Measurements from ENCODE around the gene SPIRE1. TPM values are rescaled to one million over a fixed set of nuclear protein-coding genes. Genes with fewer than 3 reads are reported as not detected.

Gene SPIRE1
- total and polyA plus RNA-seq, 7 experiments from 2014 or later: 0.66 to 2.9 (median 1.3) TPM; not detected in 1

DNA sequence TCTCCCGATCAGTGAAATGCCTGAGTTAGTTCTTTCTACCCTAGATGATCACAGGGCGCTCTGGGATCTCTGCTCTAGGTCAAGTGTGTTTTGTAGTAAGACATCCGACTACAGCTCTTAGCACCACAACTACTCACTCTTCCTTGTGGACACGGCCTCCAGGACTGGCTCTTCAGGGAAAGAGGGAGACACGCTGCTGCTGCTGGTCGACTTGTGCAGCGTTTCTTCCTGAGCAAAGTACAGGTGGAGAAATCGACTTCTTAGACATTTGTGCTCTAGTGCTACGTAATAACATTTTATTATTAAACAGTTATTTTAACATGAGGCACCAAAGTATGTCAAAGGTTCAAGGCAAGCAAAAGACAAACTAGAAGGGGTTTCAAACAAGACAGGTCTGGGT, 193.2 kb downstream of the SPIRE1 start:
- no peaks in the 10 kb centered on the region for H3K4me1 Mint-ChIP-seq
- H3K27ac Mint-ChIP-seq: no peak overlapping the region
- no peak overlapping the region for H3K4me3 Mint-ChIP-seq
- H3K9me3 Mint-ChIP-seq: no peaks in the 10 kb centered on the region
- H3K9me3 ChIP-seq (ENCODE audit: control insufficient read depth in 2 of 3, low read length in 3 of 3): no peaks in the 10 kb centered on the region
- H3K4me1 ChIP-seq (ENCODE audit: control insufficient read depth in 2 of 2, insufficient read depth in 2 of 2, low read length in 2 of 2): no peaks in the 10 kb centered on the region
- no peak for ATAC-seq
- H3K36me3 Mint-ChIP-seq: no peaks in the 10 kb centered on the region
- no peaks in the 10 kb centered on the region for H3K27me3 ChIP-seq (ENCODE audit: control insufficient read depth in 2 of 2, insufficient read depth in 2 of 2, low read length in 2 of 2)
- POLR2A ChIA-PET: no interaction called here
- no peaks in the 10 kb centered on the region for H3K36me3 ChIP-seq (ENCODE audit: control insufficient read depth in 2 of 3, insufficient read depth in 3 of 3, low read length in 3 of 3)
- intact Hi-C loops (cut with micrococcal nuclease): no loop called here
- H3K27ac ChIP-seq (ENCODE audit: low read depth, low read length): no peak overlapping the region
- peaks cover 0 to 2% (median 0%) of the 10 kb centered on the region in 5 donors for H3K27me3 Mint-ChIP-seq
- CTCF ChIA-PET: no interaction called here
- no peak overlapping the region for H3K4me3 ChIP-seq (ENCODE audit: low read length)
- DNase-seq: no peak

DNA sequence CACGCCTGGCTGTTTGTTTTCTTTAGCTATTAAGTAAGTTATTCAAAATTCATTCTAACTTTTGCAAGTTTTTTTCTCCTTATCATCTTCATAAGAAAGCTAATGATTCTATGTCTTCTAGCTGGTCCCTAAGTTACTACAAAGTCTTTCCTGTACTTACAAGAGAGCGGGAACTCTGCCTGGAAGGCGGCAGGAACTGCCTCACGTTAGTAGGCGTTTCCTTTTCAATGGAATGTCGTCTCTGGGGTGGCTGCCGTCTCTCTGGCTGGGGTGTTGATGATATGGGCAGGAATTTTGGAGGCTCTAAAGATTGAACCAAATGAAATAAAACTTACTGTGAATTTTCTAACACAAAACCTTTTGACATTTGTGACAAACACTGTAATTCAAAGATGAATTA, 194.7 kb downstream of the SPIRE1 start:
- Mint-ChIP-seq H3K27me3 (peaks cover 0 to 2% (median 0%) of the 10 kb centered on the region in 5 donors), H3K27ac (no peak overlapping the region), H3K9me3 (no peaks in the 10 kb centered on the region), H3K4me3 (no peak overlapping the region), H3K36me3 (no peaks in the 10 kb centered on the region), H3K4me1 (no peaks in the 10 kb centered on the region)
- no peaks in the 10 kb centered on the region for H3K9me3 ChIP-seq (ENCODE audit: control insufficient read depth in 2 of 3, low read length in 3 of 3)
- ChIA-PET POLR2A (no interaction called here), CTCF (interaction anchor here (0.7 kb wide), 1 partner anchor 952 kb away, joined by 4 read pairs; no protein-coding TSS in a partner anchor)
- no peak for DNase-seq
- intact Hi-C loops (cut with micrococcal nuclease): no loop called here
- no peak for ATAC-seq
- no peaks in the 10 kb centered on the region for H3K4me1 ChIP-seq (ENCODE audit: control insufficient read depth in 2 of 2, insufficient read depth in 2 of 2, low read length in 2 of 2)
- no peaks in the 10 kb centered on the region for H3K36me3 ChIP-seq (ENCODE audit: control insufficient read depth in 2 of 3, insufficient read depth in 3 of 3, low read length in 3 of 3)
- no peak overlapping the region for H3K4me3 ChIP-seq (ENCODE audit: low read length)
- H3K27me3 ChIP-seq (ENCODE audit: control insufficient read depth in 2 of 2, insufficient read depth in 2 of 2, low read length in 2 of 2): no peaks in the 10 kb centered on the region
- H3K27ac ChIP-seq (ENCODE audit: low read depth, low read length): no peak overlapping the region

DNA sequence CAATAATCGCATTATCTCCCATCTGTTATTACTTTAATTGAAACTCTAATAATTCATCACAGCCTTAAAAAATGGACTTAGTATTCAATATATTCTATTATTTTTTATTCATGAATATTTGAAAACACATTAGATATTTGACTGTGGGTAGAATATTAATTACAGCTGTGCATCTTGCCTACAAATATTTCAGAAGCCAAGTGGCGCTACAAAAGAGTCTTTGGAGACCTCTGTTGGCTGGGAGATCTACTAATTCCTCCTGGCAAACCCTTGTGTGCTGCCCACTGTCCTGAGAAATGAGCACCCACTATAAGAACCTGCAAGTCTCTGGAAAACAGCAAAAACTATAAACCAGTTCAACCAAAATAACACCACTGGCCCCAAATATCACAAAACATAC, 195.7 kb downstream of the SPIRE1 start:
- POLR2A ChIA-PET: interaction anchor here (0.5 kb wide), 1 partner anchor 47 kb away, joined by 3 read pairs; no protein-coding TSS in a partner anchor
- CTCF ChIA-PET: interaction anchor here (0.6 to 0.7 kb wide), 2 partner anchors 85 to 953 kb away, joined by 3 to 4 read pairs; no protein-coding TSS in a partner anchor
- H3K27ac Mint-ChIP-seq: no peak overlapping the region

DNA sequence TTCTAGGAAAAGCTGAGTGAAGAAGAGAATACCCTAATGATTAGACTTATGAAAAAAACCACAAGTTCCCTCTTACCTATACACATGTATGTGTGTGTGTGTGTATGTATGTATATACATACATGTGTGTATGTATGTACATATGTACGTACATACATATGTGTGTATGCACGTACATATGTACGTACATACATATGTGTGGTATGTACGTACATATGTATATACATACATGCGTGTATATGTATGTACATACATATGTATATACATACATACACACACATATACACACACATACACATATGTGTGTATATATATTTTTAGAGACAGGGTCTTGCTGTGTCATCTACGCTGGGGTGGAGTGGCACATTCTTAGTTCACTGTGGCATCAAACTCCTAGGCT, 196.6 kb downstream of the SPIRE1 start:
- no peaks in the 10 kb centered on the region for H3K27me3 ChIP-seq (ENCODE audit: control insufficient read depth in 2 of 2, insufficient read depth in 2 of 2, low read length in 2 of 2)
- no peaks in the 10 kb centered on the region for H3K4me1 ChIP-seq (ENCODE audit: control insufficient read depth in 2 of 2, insufficient read depth in 2 of 2, low read length in 2 of 2)
- DNase-seq: no peak
- H3K36me3 Mint-ChIP-seq: no peaks in the 10 kb centered on the region
- intact Hi-C loops (cut with micrococcal nuclease): no loop called here
- H3K9me3 Mint-ChIP-seq: no peaks in the 10 kb centered on the region
- ChIA-PET CTCF (no interaction called here), POLR2A (no interaction called here)
- no peak overlapping the region for H3K27ac ChIP-seq (ENCODE audit: low read depth, low read length)
- no peak overlapping the region for H3K4me3 Mint-ChIP-seq
- no peak overlapping the region for H3K27ac Mint-ChIP-seq
- ATAC-seq: no peak
- H3K9me3 ChIP-seq (ENCODE audit: control insufficient read depth in 2 of 3, low read length in 3 of 3): no peaks in the 10 kb centered on the region
- H3K36me3 ChIP-seq (ENCODE audit: control insufficient read depth in 2 of 3, insufficient read depth in 3 of 3, low read length in 3 of 3): no peaks in the 10 kb centered on the region
- H3K4me1 Mint-ChIP-seq: no peaks in the 10 kb centered on the region
- no peak overlapping the region for H3K4me3 ChIP-seq (ENCODE audit: low read length)
- no peaks in the 10 kb centered on the region for H3K27me3 Mint-ChIP-seq

More for the DNA sequence above, 195.7 kb downstream of the SPIRE1 start:
- Mint-ChIP-seq H3K36me3 (no peaks in the 10 kb centered on the region), H3K4me1 (no peaks in the 10 kb centered on the region), H3K9me3 (no peaks in the 10 kb centered on the region), H3K27me3 (peaks cover 0 to 1% (median 0%) of the 10 kb centered on the region in 5 donors), H3K4me3 (no peak overlapping the region)
- intact Hi-C loops (cut with micrococcal nuclease): no loop called here
- Histone ChIP-seq H3K4me1 (ENCODE audit: control insufficient read depth in 2 of 2, insufficient read depth in 2 of 2, low read length in 2 of 2) (no peaks in the 10 kb centered on the region), H3K4me3 (ENCODE audit: low read length) (no peak overlapping the region), H3K9me3 (ENCODE audit: control insufficient read depth in 2 of 3, low read length in 3 of 3) (no peaks in the 10 kb centered on the region), H3K27me3 (ENCODE audit: control insufficient read depth in 2 of 2, insufficient read depth in 2 of 2, low read length in 2 of 2) (no peaks in the 10 kb centered on the region), H3K27ac (ENCODE audit: low read depth, low read length) (no peak overlapping the region), H3K36me3 (ENCODE audit: control insufficient read depth in 2 of 3, insufficient read depth in 3 of 3, low read length in 3 of 3) (no peaks in the 10 kb centered on the region)
- no peak for DNase-seq
- no peak for ATAC-seq

DNA sequence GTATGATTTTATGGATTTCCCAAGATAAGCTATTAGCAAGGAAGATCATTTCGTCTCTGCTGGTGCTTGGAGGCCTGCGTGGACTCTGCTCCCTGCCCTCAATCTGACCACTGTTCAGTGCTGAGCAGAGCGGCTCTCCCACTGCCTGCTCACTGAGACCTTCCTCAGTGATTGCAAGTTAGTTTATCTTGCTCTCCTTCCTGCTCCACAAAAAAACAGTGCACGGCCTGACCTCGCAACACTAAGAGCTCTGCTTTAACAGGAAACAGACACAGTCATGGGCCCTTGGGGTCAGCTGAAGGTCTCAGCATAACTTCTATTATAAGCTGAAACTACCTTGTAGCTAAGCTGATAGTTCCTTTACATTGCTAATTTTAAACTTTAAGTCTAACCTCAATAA, 197.0 kb downstream of the SPIRE1 start:
- no peaks in the 10 kb centered on the region for H3K36me3 Mint-ChIP-seq
- ChIA-PET CTCF (interaction anchor here (0.7 kb wide), 1 partner anchor 309 kb away, joined by 5 read pairs; no protein-coding TSS in a partner anchor), POLR2A (no interaction called here)
- H3K4me1 Mint-ChIP-seq: no peaks in the 10 kb centered on the region
- no peak overlapping the region for H3K4me3 ChIP-seq (ENCODE audit: low read length)
- H3K4me1 ChIP-seq (ENCODE audit: control insufficient read depth in 2 of 2, insufficient read depth in 2 of 2, low read length in 2 of 2): no peaks in the 10 kb centered on the region
- DNase-seq (no peak), ATAC-seq (no peak)
- no peaks in the 10 kb centered on the region for H3K9me3 ChIP-seq (ENCODE audit: control insufficient read depth in 2 of 3, low read length in 3 of 3)
- no peak overlapping the region for H3K27ac Mint-ChIP-seq
- no peak overlapping the region for H3K27ac ChIP-seq (ENCODE audit: low read depth, low read length)
- no peaks in the 10 kb centered on the region for H3K27me3 Mint-ChIP-seq
- H3K36me3 ChIP-seq (ENCODE audit: control insufficient read depth in 2 of 3, insufficient read depth in 3 of 3, low read length in 3 of 3): no peaks in the 10 kb centered on the region
- no peak overlapping the region for H3K4me3 Mint-ChIP-seq
- H3K27me3 ChIP-seq (ENCODE audit: control insufficient read depth in 2 of 2, insufficient read depth in 2 of 2, low read length in 2 of 2): no peaks in the 10 kb centered on the region
- no peaks in the 10 kb centered on the region for H3K9me3 Mint-ChIP-seq
- intact Hi-C loops (cut with micrococcal nuclease): no loop called here

DNA sequence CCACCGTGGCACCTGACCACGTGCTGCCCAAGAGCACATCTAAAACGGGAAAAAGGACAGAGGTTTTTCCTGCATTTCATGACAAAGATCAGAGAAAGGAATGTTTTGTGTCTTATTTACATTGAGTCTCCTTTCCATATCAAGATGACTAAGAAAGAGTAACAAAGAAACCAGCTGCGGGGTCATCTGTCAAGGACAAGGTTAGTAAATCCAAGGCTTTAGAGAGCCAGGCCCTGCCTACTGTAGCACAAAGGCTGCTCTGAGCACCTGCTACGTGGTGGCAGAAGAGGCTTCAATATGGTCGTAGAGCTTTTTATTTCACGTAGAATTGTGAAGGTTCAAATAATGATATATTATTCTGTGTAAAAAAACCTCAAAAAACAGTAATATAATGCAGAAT, 199.1 kb downstream of the SPIRE1 start:
- ChIA-PET POLR2A (no interaction called here), CTCF (no interaction called here)
- no peaks in the 10 kb centered on the region for H3K36me3 ChIP-seq (ENCODE audit: control insufficient read depth in 2 of 3, insufficient read depth in 3 of 3, low read length in 3 of 3)

DNA sequence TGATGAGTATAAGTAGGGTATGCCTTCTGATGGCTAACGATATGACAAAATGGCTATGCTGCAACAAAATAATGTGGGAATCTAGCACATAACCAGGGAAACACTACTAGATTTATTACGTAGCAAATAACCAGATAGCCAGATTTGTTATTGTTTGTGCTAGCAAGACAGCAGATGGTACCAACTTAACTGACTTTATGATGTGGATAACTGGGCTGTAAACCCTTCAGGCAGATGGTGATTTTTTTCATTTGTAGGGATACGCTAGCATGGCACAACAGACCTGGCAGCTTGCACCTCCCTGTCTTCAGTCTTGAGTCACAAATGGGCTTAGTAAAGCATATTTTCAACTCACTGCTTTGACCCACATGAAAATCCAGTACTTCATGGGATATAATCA, 201.5 kb downstream of the SPIRE1 start:
- no peaks in the 10 kb centered on the region for H3K27me3 ChIP-seq (ENCODE audit: control insufficient read depth in 2 of 2, insufficient read depth in 2 of 2, low read length in 2 of 2)
- no peak for DNase-seq
- H3K9me3 Mint-ChIP-seq: peaks cover 0 to 1% (median 0%) of the 10 kb centered on the region in 11 donors
- H3K9me3 ChIP-seq (ENCODE audit: control insufficient read depth in 2 of 3, low read length in 3 of 3): no peaks in the 10 kb centered on the region
- H3K4me1 Mint-ChIP-seq: no peaks in the 10 kb centered on the region
- no peak for ATAC-seq
- H3K4me3 ChIP-seq (ENCODE audit: low read length): no peak overlapping the region
- H3K4me1 ChIP-seq (ENCODE audit: control insufficient read depth in 2 of 2, insufficient read depth in 2 of 2, low read length in 2 of 2): no peaks in the 10 kb centered on the region
- CTCF ChIA-PET: no interaction called here
- H3K4me3 Mint-ChIP-seq: no peak overlapping the region
- no peak overlapping the region for H3K27ac Mint-ChIP-seq
- no peaks in the 10 kb centered on the region for H3K36me3 Mint-ChIP-seq
- intact Hi-C loops (cut with micrococcal nuclease): no loop called here
- POLR2A ChIA-PET: no interaction called here
- H3K27ac ChIP-seq (ENCODE audit: low read depth, low read length): no peak overlapping the region
- H3K27me3 Mint-ChIP-seq: no peaks in the 10 kb centered on the region
- no peaks in the 10 kb centered on the region for H3K36me3 ChIP-seq (ENCODE audit: control insufficient read depth in 2 of 3, insufficient read depth in 3 of 3, low read length in 3 of 3)

More for the DNA sequence above, 199.1 kb downstream of the SPIRE1 start:
- no peaks in the 10 kb centered on the region for H3K9me3 ChIP-seq (ENCODE audit: control insufficient read depth in 2 of 3, low read length in 3 of 3)
- Mint-ChIP-seq H3K4me3 (no peak overlapping the region), H3K27me3 (no peaks in the 10 kb centered on the region), H3K27ac (no peak overlapping the region), H3K36me3 (no peaks in the 10 kb centered on the region), H3K4me1 (no peaks in the 10 kb centered on the region), H3K9me3 (no peaks in the 10 kb centered on the region)
- intact Hi-C loops (cut with micrococcal nuclease): no loop called here
- H3K27ac ChIP-seq (ENCODE audit: low read depth, low read length): no peak overlapping the region
- no peak overlapping the region for H3K4me3 ChIP-seq (ENCODE audit: low read length)
- no peaks in the 10 kb centered on the region for H3K27me3 ChIP-seq (ENCODE audit: control insufficient read depth in 2 of 2, insufficient read depth in 2 of 2, low read length in 2 of 2)
- ATAC-seq (no peak), DNase-seq (no peak)
- H3K4me1 ChIP-seq (ENCODE audit: control insufficient read depth in 2 of 2, insufficient read depth in 2 of 2, low read length in 2 of 2): no peaks in the 10 kb centered on the region

Data from naive thymus-derived CD4-positive, alpha-beta T cell (primary cell).